ENCODE results near the gene GJB2.

The GJB2 gene

DNA sequence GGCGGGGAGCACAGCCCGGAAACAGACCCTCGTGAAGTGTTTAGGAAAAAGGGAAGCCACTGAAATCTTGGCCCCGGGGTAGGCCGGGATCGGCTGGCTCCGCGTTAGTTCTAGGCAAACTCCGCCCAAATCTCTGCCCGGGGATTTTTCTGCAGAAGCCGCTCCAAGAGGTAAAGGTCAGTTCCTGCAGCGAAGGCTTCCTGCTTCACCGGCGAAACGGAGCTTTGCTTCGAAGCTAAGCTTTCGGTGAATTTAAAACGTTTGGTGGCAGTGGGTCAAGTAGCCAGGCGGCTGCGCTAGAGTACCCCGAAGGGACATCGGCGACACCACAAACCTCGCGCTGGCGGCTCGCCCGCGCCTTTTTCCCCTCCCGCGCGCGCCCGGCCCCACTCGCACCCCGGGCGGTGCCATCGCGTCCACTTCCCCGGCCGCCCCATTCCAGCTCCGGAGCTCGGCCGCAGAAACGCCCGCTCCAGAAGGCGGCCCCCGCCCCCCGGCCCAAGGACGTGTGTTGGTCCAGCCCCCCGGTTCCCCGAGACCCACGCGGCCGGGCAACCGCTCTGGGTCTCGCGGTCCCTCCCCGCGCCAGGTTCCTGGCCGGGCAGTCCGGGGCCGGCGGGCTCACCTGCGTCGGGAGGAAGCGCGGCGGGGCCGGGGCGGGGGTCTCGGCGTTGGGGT, 441 bp downstream of the GJB2 start:
- DNase-seq, result no peak

DNA sequence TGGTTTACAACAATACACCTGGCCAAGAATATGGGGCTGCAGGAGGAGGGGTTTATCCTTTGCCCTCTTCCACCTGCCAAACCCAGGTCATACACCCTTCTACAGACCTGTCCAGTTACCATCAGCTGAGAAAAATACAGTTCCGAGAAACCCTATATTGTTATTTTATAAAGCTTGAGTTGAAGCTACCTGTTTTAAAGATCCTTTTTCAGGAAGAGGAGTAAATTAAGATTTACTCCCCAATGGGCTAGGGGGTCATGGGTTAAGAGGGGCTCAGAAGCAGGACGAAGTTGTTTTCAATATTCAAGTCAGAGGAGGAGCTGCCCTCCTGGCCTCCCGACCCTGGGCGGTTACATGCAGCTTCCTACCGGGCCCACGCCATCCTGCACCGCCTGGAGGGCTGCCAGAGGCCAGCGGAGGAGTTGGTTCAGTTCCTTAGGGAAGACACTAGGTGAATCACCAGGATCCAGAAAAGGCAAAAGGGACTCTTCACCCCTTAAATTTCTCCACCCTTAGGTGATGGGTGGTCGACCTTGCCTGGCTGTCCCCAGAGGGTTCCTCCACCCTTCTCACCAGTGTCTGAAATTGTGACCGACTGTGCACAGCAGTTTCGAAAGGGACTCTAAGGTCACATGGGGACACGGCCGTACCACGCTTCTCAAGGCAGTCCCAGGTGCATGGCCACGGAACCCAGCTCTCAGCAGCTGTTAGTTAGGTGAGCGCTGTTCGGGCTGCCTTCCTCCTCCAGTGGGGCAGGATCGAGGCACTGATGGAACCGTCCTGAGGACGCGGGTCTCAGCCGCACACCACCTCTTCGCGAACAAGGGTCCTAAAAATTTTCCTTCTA, 1.2 kb downstream of the GJB2 start:
- no peak for DNase-seq

- no peak for DNase-seq
These were observed 2.0 kb downstream of the GJB2 start for GRCh38 chr13:20190481-20191310.

GRCh38 chr13:20190076-20190475, 2.7 kb downstream of the GJB2 start:
- no peak for DNase-seq

GRCh38 chr13:20188667-20189553, 3.8 kb downstream of the GJB2 start:
- no peak for DNase-seq

GRCh38 chr13:20186771-20187170, 6.0 kb downstream of the GJB2 start:
- DNase-seq, result no peak

DNA sequence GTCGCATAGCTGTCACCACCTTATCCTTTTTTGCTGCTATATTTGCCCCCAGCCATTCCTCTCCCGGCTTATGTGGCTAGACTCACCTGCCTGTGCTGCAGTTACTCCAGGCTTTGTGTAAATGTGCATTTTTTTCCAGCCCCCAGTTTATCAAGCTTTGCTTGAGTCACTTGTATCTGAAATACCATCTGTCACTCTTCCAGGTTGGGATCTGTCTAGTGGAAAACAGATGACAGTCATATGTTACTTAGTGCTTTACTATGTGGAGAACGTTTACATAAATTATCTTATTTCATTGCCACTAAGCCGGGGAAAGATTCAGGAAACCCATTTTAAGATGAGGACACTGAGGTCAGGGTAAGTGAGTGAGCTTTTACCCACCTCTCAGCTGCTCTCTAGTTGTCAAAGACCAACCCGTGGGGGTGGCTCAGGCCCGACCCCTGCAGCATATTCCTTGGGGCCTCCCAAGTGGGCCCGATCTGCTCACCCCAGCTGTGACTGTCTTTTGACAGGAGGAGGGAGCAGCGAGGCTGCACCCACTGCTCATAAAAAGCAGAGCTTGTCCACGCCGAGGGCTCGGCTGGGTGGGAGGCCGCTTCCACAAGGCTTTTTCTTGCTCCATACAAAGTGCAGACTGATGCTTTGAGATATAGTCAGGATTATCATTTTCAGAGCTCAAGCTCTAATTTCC, 7.2 kb downstream of the GJB2 start:
- no peak for DNase-seq

- DNase-seq, result peak; percentile 75
These were observed 10.4 kb downstream of the GJB2 start for GRCh38 chr13:20182231-20182846.

DNA sequence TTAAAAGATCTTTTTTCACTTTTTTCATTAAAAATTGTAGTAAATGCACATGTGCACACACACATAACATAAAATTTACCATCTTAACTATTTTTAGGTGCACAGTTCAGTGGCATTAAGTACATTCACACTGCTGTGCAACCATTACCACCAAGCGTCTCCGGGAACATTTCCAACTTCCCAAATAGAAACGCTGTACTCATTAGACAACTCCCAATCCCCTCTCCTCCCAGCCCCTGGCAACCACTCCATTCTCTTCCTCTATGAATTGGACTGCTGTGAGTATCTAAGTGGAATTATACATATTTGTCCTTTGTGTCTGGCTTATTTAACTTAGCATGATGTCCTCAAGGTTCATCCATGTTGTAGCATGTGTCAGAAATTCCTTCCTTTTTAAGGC, 11.6 kb downstream of the GJB2 start:
- DNase-seq, result no peak

- DNase-seq, result no peak
These were observed 14.6 kb downstream of the GJB2 start for GRCh38 chr13:20178156-20178555.

GRCh38 chr13:20177049-20177831, 15.5 kb downstream of the GJB2 start:
- DNase-seq, result no peak

DNA sequence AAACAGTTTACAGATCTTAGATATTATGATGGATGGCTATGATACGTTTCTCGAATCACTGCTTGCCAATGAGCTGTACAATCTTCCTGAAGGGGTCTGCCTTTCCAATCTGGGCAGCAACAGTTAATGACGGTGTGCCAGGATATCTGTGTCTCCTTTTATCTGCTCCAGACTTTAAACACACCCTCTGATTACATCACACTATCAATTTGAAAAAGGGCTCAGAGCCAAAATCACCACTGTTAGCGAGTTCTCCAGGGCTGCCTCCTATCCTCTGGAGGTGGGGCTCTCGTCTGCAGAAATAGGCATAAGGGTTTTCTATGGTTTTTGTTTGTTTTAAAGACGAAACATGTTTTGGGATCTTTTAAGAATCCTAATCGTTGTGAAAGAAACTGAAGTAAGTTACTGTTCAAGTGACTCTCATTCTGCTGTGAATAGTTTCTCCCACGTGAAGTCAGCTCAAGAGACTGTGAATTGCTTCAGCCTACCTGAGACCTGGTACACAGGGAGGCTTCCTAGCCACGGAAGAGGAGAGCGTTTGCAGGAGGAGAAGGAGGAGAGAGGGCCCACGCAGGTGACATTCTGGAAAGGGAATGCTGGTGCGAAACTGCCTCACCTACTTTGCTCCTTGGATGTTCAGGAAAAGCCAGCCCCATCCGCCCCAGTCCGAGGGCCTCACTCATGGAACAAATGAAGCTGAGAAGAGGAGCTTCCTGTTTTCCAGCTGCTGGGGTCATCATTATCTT, 16.7 kb downstream of the GJB2 start:
- no peak for DNase-seq

GRCh38 chr13:20175406-20175794, 17.3 kb downstream of the GJB2 start:
- no peak for DNase-seq

DNA sequence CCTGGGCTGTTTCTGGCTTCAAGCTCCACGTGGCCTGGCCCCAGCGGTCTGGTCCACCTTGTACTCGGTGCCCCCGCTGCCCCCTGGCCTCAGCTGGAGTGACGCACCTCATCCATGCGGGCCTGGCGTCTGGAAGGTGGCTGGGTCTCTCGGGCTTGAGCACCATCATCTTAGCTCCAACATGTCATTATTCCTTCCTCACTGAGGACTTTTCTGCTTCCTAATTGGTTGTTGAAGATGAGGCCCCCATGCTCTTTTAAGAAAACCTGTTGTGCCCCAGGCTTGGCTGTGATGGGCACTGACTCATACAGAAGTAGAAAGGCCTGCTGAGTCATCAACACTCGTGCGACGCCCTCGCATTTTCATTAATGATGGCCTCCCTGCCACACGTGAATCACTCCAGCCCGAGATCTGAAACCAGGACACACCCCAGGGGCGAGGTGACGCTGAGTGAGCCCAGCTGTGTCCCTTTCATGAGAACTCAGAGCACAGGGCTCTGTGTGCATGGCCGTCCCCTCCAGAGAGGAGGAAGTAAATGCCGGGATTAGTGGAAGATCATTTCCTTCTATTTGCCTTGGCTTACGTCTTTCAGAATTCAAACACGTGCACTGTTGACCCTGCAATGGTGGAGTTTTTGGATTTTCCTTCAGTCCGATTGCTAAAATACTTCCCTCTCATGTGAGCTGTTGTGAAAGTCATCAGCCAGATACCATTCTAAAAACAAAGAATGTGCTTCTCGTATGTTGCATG, 17.9 kb downstream of the GJB2 start:
- DNase-seq, result peak; percentile 86

- no peak for DNase-seq
These were observed 19.5 kb downstream of the GJB2 start for GRCh38 chr13:20173116-20173746.

DNA sequence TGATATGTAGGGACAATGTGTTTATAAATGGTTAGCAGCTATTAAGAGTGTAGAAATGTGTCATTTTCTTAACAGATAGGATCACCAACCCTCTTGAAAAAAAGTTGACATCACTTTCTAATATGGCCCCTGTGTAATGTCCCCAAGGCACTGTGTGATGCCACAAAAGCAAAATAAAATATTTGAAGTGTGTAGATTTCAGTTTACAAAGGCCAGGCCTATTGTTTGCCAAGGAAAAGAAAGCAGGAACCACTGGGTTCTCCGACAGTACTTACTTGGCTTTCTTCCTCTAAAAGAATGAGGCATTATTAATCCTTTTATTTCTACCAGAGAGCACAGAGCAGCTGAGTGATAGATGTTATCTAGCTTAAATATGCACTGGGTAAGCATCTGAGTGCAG, 21.4 kb downstream of the GJB2 start:
- DNase-seq, result no peak

DNA sequence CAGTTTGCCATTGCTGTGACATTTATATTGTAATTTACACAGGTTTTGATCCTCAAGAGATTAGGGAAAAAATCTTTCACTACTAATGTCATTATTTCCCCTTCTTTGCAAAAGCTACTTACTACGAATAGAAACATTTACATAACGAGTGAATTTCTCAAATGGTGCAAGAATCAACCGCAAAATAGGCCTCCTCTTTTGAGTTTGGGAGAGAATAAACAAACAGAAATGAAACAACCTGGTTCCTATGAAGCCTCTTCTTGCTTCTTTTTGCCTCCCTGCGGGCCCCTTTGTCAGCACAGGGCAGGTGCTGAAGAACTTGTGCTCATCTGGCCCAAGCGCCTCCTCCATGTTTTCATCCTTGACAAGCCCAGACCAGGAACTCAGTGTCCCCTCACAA, 21.8 kb downstream of the GJB2 start:
- no peak for DNase-seq

GRCh38 chr13:20168396-20168795, 24.3 kb downstream of the GJB2 start:
- DNase-seq, result no peak

Measured in activated CD4-positive, alpha-beta T cell treated with anti-CD3 and anti-CD28 coated beads, Interleukin-2, amount 50 U/mL, for 16 hours (primary cell).